HepG2 (cell line): ENCODE results near the gene ITIH1. TPM values are rescaled to one million over a fixed set of nuclear protein-coding genes. Genes with fewer than 3 reads are reported as not detected.

Experiments
- ATAC-seq: fragments of 200-7000 bp; cut with Tn5 transposase; 3 replicates; pipeline ENCODE4 v1.9.1; 2020; ENCODE audit warnings: mild to moderate bottlenecking, moderate library complexity
- BruUV-seq: library from RNA; stranded (reverse); fragments of 400-500 nt; replicated peaks from 2 replicates; lab custom pipeline; 2021; lab: Mats Ljungman, UMichigan
- CTCF ChIA-PET: fragments of 300-600 bp; formaldehyde crosslinking; extraction: SDS; loops from one replicate; lab custom pipeline; 2021; ENCODE audit warnings: low total read pairs, inconsistent platforms, low intra/inter-chr PET ratio; lab: Yijun Ruan, JAX
- POLR2A ChIA-PET: fragments of 350-600 bp; sonication (Branson Sonifier 250); formaldehyde crosslinking; loops from one replicate; lab custom pipeline; 2020; ENCODE audit warnings: antibody characterized with exemption, inconsistent platforms; lab: Yijun Ruan, JAX
- DNase-seq: peaks from one replicate; pipeline ENCODE4 v3.0.0-alpha.2; 2015; ENCODE audit warnings: low spot score
- FAIRE-seq: peaks from 3 replicates; lab custom pipeline; 2011; peaks lifted over from hg19 to GRCh38; lab: Jason Lieb, UNC
- H2AFZ ChIP-seq: one replicate; pipeline ENCODE4 v1.6.1; 2011; ENCODE audit warnings: low read length, inconsistent platforms
- H3K27ac ChIP-seq: fragments of 300-600 bp; 3 replicates; pipeline ENCODE4 v1.8.0; 2011; ENCODE audit warnings: mixed run types, mild to moderate bottlenecking, mixed read lengths, low read length, inconsistent platforms; ENCODE audit not compliant: insufficient read depth; ENCODE audit errors: extremely low read length
- H3K27me3 ChIP-seq, 2 experiments: fragments of 200-600 bp in 1 of 2; 2 replicates in 1 of 2; 3 replicates in 1 of 2; pipeline versions ENCODE4 v1.6.0 to v1.8.0; 2011; ENCODE audit warnings: low read length in 2 of 2, mild to moderate bottlenecking in 2 of 2, moderate library complexity in 2 of 2, inconsistent platforms in 1 of 2; ENCODE audit not compliant: insufficient read depth in 2 of 2, control insufficient read depth in 1 of 2
- H3K36me3 ChIP-seq, 2 experiments: fragments of 200-600 bp in 1 of 2; replicated peaks in 1 of 2; 2 replicates in 1 of 2; 3 replicates in 1 of 2; pipeline versions ENCODE4 v1.5.1 to v1.8.0; 2011; ENCODE audit warnings: low read length in 2 of 2, inconsistent platforms in 1 of 2; ENCODE audit not compliant: insufficient read depth in 2 of 2, control insufficient read depth in 1 of 2
- H3K4me1 ChIP-seq: 2 replicates; pipeline ENCODE4 v1.5.1; 2012; ENCODE audit warnings: low read length, inconsistent platforms; ENCODE audit not compliant: insufficient read depth
- H3K4me2 ChIP-seq: 2 replicates; pipeline ENCODE4 v1.6.0; 2011; ENCODE audit warnings: low read depth, low read length, inconsistent platforms
- H3K4me3 ChIP-seq, 3 experiments: fragments of 200-600 bp in 1 of 3; sonication (generic), shearing (Covaris generic) in 1 of 3; replicated peaks in 1 of 3; 2 replicates each; pipeline ENCODE4 v1.5.1; 2011 to 2016; ENCODE audit warnings: low read length in 3 of 3, inconsistent platforms in 2 of 3, low read depth in 2 of 3, mild to moderate bottlenecking in 2 of 3, control low read depth in 1 of 3, mixed read lengths in 1 of 3; ENCODE audit not compliant: insufficient read depth in 1 of 3
- H3K79me2 ChIP-seq: one replicate; pipeline ENCODE4 v1.6.1; 2011; ENCODE audit warnings: low read length, inconsistent platforms; ENCODE audit not compliant: insufficient read depth
- H3K9ac ChIP-seq: 2 replicates; pipeline ENCODE4 v1.6.0; 2011; ENCODE audit warnings: mild to moderate bottlenecking, low read depth, low read length, inconsistent platforms; ENCODE audit not compliant: insufficient read depth
- H3K9me3 ChIP-seq: 2 replicates; pipeline ENCODE4 v1.5.1; 2012; ENCODE audit warnings: mild to moderate bottlenecking, low read length
- H4K20me1 ChIP-seq: 2 replicates; pipeline ENCODE4 v1.6.0; 2011; ENCODE audit warnings: inconsistent platforms, mild to moderate bottlenecking, low read length, moderate library complexity; ENCODE audit not compliant: insufficient read depth
- ATAD3A ChIP-seq: sonication (generic); formaldehyde crosslinking; IDR thresholded peaks from 2 replicates; pipeline ENCODE4 v1.4.0; 2020; ENCODE audit warnings: missing genetic modification reagents
- FOXC1 ChIP-seq: sonication (generic); formaldehyde crosslinking; IDR thresholded peaks from 2 replicates; pipeline ENCODE4 v1.8.0; 2022; ENCODE audit warnings: mild to moderate bottlenecking, missing genetic modification reagents, borderline replicate concordance
- NAIF1 ChIP-seq: sonication (generic); formaldehyde crosslinking; IDR thresholded peaks from 2 replicates; pipeline ENCODE4 v1.5.0; 2020; ENCODE audit warnings: mild to moderate bottlenecking, missing genetic modification reagents, borderline replicate concordance
- SALL2 ChIP-seq: sonication (generic); formaldehyde crosslinking; IDR thresholded peaks from 2 replicates; pipeline ENCODE4 v1.8.1; 2023; ENCODE audit warnings: mild to moderate bottlenecking, missing genetic modification reagents, inconsistent platforms
- ZNF589 ChIP-seq: sonication (generic); formaldehyde crosslinking; conservative IDR thresholded peaks from 2 replicates; pipeline ENCODE4 v1.8.0; 2022; ENCODE audit warnings: mild to moderate bottlenecking, moderate library complexity, missing genetic modification reagents
- ZNF724P ChIP-seq: sonication (generic); formaldehyde crosslinking; IDR thresholded peaks from 2 replicates; pipeline ENCODE4 v1.8.0; 2022; ENCODE audit warnings: missing genetic modification reagents, borderline replicate concordance
- WGBS: methylation state at CpG from one replicate; pipeline ENCODE4 v1.1.6; 2017; ENCODE audit warnings: low lambda C conversion rate; 5-methylcytosine and 5-hydroxymethylcytosine counted together
- in situ Hi-C: cut with HindIII; loops from 2 replicates; pipeline ENCODE4 v1.10.0; 2017; ENCODE audit warnings: low pct_unique_long_range_greater_than_20kb; ENCODE audit not compliant: extremely low pct_ligation_motif_present
- intact Hi-C: fragments of 100-400 bp; cut with micrococcal nuclease; formaldehyde crosslinking; loops from one replicate; pipeline ENCODE4 v1.10.0; 2022; ENCODE audit not compliant: unreplicated experiment
- polyA plus RNA-seq, 8 experiments: library from polyadenylated mRNA; depleted of rRNA in 3 of 8; stranded (reverse) in 7 of 8; unstranded in 1 of 8; fragments of >200 nt; fragmentation: Illumina TruSeq in 4 of 8; extraction: Trizol in 4 of 8; gene quantifications; 2 replicates each; pipeline versions ENCODE4 v1.2.1 to v1.2.3, GENCODE V29; 2011 to 2016; ENCODE audit warnings: low read depth in 4 of 8, missing spikeins in 1 of 8, mixed read lengths in 1 of 8; ENCODE audit not compliant: insufficient read depth in 1 of 8
- total RNA-seq, 5 experiments: library from RNA; depleted of rRNA; stranded (reverse); fragments of >200 nt; fragmentation: Illumina TruSeq; extraction: Trizol; gene quantifications; 2 replicates each; pipeline ENCODE4 v1.2.3, GENCODE V29; 2016; ENCODE audit warnings: low read depth in 1 of 5
- TF ChIP-seq, protein P1 (sequence below): sonication (generic); formaldehyde crosslinking; IDR thresholded peaks from 2 replicates; pipeline ENCODE4 v1.4.0; 2020; ENCODE audit warnings: missing genetic modification reagents
- TF ChIP-seq, protein P2 (sequence below): sonication (generic); formaldehyde crosslinking; IDR thresholded peaks from 2 replicates; pipeline ENCODE4 v1.5.1; 2020; ENCODE audit warnings: mild to moderate bottlenecking, missing genetic modification reagents, moderate library complexity

Gene ITIH1
- total and polyA plus RNA-seq, 2 of the 13 experiments (the other 11 are each of a cell fraction or from before 2014, with no cell fraction given): 12.3 to 19.6 TPM

DNA sequence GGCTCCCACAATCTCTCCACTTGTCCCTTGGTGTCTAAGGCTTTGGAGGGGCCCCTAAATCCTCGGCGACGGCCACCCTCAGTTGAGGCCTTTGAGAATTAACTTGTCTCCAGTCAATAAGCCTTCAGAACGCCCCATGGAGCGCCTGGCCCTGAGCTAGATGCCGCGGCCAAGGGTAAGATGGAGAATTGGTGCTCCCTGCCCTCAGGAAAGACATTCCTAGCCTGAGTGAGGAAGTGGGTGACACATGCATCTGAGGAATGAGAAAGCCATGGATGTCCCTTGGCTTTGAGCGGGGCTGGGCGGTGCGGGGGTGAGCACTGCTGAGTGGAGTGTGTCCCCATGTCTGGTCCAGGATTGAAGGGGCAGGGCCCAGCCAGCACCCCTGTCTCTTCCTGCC, 39.8 kb downstream of the ITIH1 start (continued):
- TF ChIP-seq SALL2 (CRISPR knock-in tag): no peak
- TF ChIP-seq ATAD3A: no peak
- TF ChIP-seq, protein P1, sequence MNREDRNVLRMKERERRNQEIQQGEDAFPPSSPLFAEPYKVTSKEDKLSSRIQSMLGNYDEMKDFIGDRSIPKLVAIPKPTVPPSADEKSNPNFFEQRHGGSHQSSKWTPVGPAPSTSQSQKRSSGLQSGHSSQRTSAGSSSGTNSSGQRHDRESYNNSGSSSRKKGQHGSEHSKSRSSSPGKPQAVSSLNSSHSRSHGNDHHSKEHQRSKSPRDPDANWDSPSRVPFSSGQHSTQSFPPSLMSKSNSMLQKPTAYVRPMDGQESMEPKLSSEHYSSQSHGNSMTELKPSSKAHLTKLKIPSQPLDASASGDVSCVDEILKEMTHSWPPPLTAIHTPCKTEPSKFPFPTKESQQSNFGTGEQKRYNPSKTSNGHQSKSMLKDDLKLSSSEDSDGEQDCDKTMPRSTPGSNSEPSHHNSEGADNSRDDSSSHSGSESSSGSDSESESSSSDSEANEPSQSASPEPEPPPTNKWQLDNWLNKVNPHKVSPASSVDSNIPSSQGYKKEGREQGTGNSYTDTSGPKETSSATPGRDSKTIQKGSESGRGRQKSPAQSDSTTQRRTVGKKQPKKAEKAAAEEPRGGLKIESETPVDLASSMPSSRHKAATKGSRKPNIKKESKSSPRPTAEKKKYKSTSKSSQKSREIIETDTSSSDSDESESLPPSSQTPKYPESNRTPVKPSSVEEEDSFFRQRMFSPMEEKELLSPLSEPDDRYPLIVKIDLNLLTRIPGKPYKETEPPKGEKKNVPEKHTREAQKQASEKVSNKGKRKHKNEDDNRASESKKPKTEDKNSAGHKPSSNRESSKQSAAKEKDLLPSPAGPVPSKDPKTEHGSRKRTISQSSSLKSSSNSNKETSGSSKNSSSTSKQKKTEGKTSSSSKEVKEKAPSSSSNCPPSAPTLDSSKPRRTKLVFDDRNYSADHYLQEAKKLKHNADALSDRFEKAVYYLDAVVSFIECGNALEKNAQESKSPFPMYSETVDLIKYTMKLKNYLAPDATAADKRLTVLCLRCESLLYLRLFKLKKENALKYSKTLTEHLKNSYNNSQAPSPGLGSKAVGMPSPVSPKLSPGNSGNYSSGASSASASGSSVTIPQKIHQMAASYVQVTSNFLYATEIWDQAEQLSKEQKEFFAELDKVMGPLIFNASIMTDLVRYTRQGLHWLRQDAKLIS (CRISPR knock-in tag): no peak
- no peak for TF ChIP-seq NAIF1 (CRISPR knock-in tag)
- no peak for TF ChIP-seq FOXC1 (CRISPR knock-in tag)
- no peak for TF ChIP-seq ZNF589

DNA sequence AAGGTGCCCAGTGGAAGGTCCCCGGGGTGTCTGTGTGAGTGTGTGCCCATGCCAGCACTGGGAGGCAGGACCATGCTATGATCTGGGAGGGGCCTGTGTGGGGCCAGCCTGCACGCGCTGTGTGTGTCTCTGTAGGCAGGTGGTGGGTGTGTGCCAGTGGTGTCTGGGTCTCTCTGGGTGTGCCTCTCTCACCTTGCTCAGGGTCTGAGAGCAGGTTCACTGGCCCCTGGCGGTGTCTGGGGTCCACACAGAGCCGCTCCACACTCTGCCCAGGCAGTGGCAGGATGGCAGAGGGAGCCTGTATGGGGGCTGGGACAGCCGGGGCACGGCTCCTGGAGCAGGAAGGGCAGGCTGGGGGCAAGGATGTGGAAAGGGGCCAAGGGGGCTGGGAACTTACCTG, 40.5 kb downstream of the ITIH1 start:
- in situ Hi-C loops: no loop called here
- no peak for ATAC-seq
- no peaks in the 10 kb centered on the region for H4K20me1 ChIP-seq
- no peak for TF ChIP-seq ZNF724P (CRISPR knock-in tag)
- TF ChIP-seq, protein P2, sequence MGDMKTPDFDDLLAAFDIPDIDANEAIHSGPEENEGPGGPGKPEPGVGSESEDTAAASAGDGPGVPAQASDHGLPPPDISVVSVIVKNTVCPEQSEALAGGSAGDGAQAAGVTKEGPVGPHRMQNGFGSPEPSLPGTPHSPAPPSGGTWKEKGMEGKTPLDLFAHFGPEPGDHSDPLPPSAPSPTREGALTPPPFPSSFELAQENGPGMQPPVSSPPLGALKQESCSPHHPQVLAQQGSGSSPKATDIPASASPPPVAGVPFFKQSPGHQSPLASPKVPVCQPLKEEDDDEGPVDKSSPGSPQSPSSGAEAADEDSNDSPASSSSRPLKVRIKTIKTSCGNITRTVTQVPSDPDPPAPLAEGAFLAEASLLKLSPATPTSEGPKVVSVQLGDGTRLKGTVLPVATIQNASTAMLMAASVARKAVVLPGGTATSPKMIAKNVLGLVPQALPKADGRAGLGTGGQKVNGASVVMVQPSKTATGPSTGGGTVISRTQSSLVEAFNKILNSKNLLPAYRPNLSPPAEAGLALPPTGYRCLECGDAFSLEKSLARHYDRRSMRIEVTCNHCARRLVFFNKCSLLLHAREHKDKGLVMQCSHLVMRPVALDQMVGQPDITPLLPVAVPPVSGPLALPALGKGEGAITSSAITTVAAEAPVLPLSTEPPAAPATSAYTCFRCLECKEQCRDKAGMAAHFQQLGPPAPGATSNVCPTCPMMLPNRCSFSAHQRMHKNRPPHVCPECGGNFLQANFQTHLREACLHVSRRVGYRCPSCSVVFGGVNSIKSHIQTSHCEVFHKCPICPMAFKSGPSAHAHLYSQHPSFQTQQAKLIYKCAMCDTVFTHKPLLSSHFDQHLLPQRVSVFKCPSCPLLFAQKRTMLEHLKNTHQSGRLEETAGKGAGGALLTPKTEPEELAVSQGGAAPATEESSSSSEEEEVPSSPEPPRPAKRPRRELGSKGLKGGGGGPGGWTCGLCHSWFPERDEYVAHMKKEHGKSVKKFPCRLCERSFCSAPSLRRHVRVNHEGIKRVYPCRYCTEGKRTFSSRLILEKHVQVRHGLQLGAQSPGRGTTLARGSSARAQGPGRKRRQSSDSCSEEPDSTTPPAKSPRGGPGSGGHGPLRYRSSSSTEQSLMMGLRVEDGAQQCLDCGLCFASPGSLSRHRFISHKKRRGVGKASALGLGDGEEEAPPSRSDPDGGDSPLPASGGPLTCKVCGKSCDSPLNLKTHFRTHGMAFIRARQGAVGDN (CRISPR knock-in tag): 0 out of 2 replicates have a peak, but pooled peaks have one; percentile 11
- TF ChIP-seq, all 625 proteins: peak for 1
- FAIRE-seq (no peak), DNase-seq (no peak)
- no TSS peak for BruUV-seq
- 87% methylated on average over 5 of the region's 7 CpGs for WGBS
- H3K4me2 ChIP-seq: no peak overlapping the region
- ChIA-PET CTCF (no interaction called here), POLR2A (interaction anchor here (0.9 to 1.8 kb wide), 2 partner anchors 9 to 47 kb away, joined by 3 to 7 read pairs; partner anchors contain the start of gene NEK4)
- no peak overlapping the region for H3K9ac ChIP-seq
- peaks cover 60% of the 10 kb centered on the region for H3K4me1 ChIP-seq
- no peaks in the 10 kb centered on the region for H3K27me3 ChIP-seq
- H3K9me3 ChIP-seq: no peaks in the 10 kb centered on the region
- H3K36me3 ChIP-seq: no peaks in the 10 kb centered on the region
- H3K4me3 ChIP-seq: no peak overlapping the region
- no peak overlapping the region for H3K27ac ChIP-seq
- intact Hi-C loops: no loop called here
- no peak overlapping the region for H2AFZ ChIP-seq
- H3K79me2 ChIP-seq: no peaks in the 10 kb centered on the region
